ENCODE data around the gene AXIN2.

DNA sequence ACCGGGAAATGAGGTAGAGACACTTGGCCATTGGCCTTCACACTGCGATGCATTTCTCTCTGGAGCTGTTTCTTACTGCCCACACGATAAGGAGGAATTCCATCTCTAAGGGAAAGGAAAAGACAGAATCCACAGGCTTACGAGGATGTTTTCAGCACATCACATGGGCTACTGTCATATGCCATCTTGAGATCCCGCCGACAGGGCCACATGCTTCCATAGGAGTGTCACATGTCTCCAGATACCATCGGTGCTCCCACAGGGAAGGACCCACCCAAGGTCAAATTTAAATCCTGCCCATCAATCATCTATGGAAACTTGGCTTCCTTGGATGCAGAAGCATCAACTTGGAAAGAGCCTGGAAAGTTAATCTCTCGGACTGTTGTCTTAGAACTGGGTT lies 20.0 kb downstream of the AXIN2 start:
- no peak for TF ChIP-seq CTCF (IDR thresholded peaks at IDR 0.05 in 4 of 5, conservative IDR thresholded peaks at IDR 0.05 in 1 of 5)
- no peak for TF ChIP-seq POLR2A (IDR thresholded peaks at IDR 0.05)
